GM23338 (cell line): ENCODE data around the gene ZNF526. TPM values are rescaled to one million over a fixed set of nuclear protein-coding genes. Genes with fewer than 3 reads are reported as not detected.

Source experiments
- ATAC-seq: fragments of 200-7000 bp; cut with Tn5 transposase; 3 replicates; pipeline ENCODE4 v1.9.1; 2020
- DNase-seq: peaks from one replicate; pipeline ENCODE4 v3.0.0-alpha.2; 2015; ENCODE audit warnings: low spot score
- H2AFZ ChIP-seq: fragments of 200-600 bp; sonication (generic); 2 replicates; pipeline ENCODE4 v1.8.0; 2016; ENCODE audit warnings: antibody characterized with exemption, mild to moderate bottlenecking, moderate library complexity
- H3F3A ChIP-seq: fragments of 200-600 bp; sonication (generic); replicated peaks from 2 replicates; pipeline ENCODE4 v1.8.0; 2017; ENCODE audit warnings: antibody characterized with exemption, mixed run types, low read depth
- H3K27ac ChIP-seq: fragments of 200-600 bp; sonication (generic); 2 replicates; pipeline ENCODE4 v1.6.1; 2016; ENCODE audit warnings: low read depth
- H3K27me3 ChIP-seq: fragments of 200-600 bp; sonication (generic); 2 replicates; pipeline ENCODE4 v1.8.0; 2016; ENCODE audit warnings: mild to moderate bottlenecking, mixed run types, moderate library complexity; ENCODE audit not compliant: insufficient read depth
- H3K36me3 ChIP-seq: fragments of 200-600 bp; sonication (generic); 2 replicates; pipeline ENCODE4 v1.8.0; 2016; ENCODE audit warnings: mild to moderate bottlenecking; ENCODE audit not compliant: insufficient read depth
- H3K4me1 ChIP-seq: fragments of 200-600 bp; sonication (generic); 2 replicates; pipeline ENCODE4 v1.8.0; 2016; ENCODE audit warnings: mild to moderate bottlenecking, moderate library complexity; ENCODE audit not compliant: insufficient read depth
- H3K4me2 ChIP-seq: fragments of 200-600 bp; sonication (generic); 2 replicates; pipeline ENCODE4 v1.7.1; 2017; ENCODE audit warnings: mixed run types
- H3K4me3 ChIP-seq: fragments of 200-600 bp; sonication (generic); 2 replicates; pipeline ENCODE4 v1.6.1; 2016; ENCODE audit warnings: mixed run types
- H3K79me2 ChIP-seq: fragments of 200-600 bp; sonication (generic); replicated peaks from 2 replicates; pipeline ENCODE4 v1.8.0; 2017; ENCODE audit warnings: mild to moderate bottlenecking; ENCODE audit not compliant: insufficient read depth
- H3K9me2 ChIP-seq: fragments of 200-600 bp; sonication (generic); 2 replicates; pipeline ENCODE4 v1.8.0; 2017; ENCODE audit not compliant: insufficient read depth
- H4K20me1 ChIP-seq: fragments of 200-600 bp; sonication (generic); replicated peaks from 2 replicates; pipeline ENCODE4 v1.8.0; 2017; ENCODE audit warnings: mild to moderate bottlenecking; ENCODE audit not compliant: insufficient read depth
- H3K27ac Mint-ChIP-seq: 2 replicates; pipeline ENCODE4 v1.8.0; 2020; ENCODE audit warnings: inconsistent platforms, mild to moderate bottlenecking, moderate library complexity, mixed read lengths
- H3K27me3 Mint-ChIP-seq: 3 replicates; pipeline ENCODE4 v1.8.0; 2022; ENCODE audit warnings: low read depth, mild to moderate bottlenecking, moderate library complexity, mixed read lengths, inconsistent platforms; ENCODE audit not compliant: insufficient read depth, poor library complexity
- H3K36me3 Mint-ChIP-seq: 3 replicates; pipeline ENCODE4 v1.8.0; 2021; ENCODE audit warnings: low read depth, mild to moderate bottlenecking, inconsistent platforms, moderate library complexity, mixed read lengths
- H3K4me1 Mint-ChIP-seq: 3 replicates; pipeline ENCODE4 v1.8.0; 2020; ENCODE audit warnings: mild to moderate bottlenecking, inconsistent platforms, mixed read lengths
- H3K4me3 Mint-ChIP-seq: 3 replicates; pipeline ENCODE4 v1.8.0; 2021; ENCODE audit warnings: moderate library complexity, mild to moderate bottlenecking, inconsistent platforms, mixed read lengths
- H3K9me3 Mint-ChIP-seq: 3 replicates; pipeline ENCODE4 v1.8.0; 2020; ENCODE audit warnings: moderate library complexity, mild to moderate bottlenecking, inconsistent platforms, mixed read lengths
- CTCF ChIP-seq, 2 experiments: fragments of 200-600 bp in 1 of 2; sonication (generic) in 1 of 2; conservative IDR thresholded peaks; 2 replicates each; pipeline versions ENCODE4 v1.5.1 to v1.6.1; 2016 to 2017; ENCODE audit warnings: antibody characterized with exemption in 2 of 2, low read depth in 2 of 2, mild to moderate bottlenecking in 2 of 2, moderate library complexity in 1 of 2
- EZH2 ChIP-seq: fragments of 200-600 bp; sonication (generic); IDR thresholded peaks from one replicate; pipeline ENCODE4 v1.8.0; 2017; ENCODE audit warnings: antibody characterized with exemption, mild to moderate bottlenecking, low read depth; ENCODE audit not compliant: unreplicated experiment
- JUNB ChIP-seq: IDR thresholded peaks from one replicate; pipeline ENCODE4 v1.6.1; 2016; ENCODE audit warnings: antibody characterized with exemption; ENCODE audit not compliant: unreplicated experiment
- REST ChIP-seq: IDR thresholded peaks from one replicate; pipeline ENCODE4 v1.6.1; 2018; ENCODE audit warnings: antibody characterized with exemption; ENCODE audit not compliant: unreplicated experiment
- STAT1 ChIP-seq: IDR thresholded peaks from one replicate; pipeline ENCODE4 v1.6.1; 2016; ENCODE audit warnings: antibody characterized with exemption; ENCODE audit not compliant: unreplicated experiment
- ZNF331 ChIP-seq: fragments of 250-450 bp; sonication (Bioruptor Pico); IDR thresholded peaks from 2 replicates; pipeline ENCODE4 v1.5.0; 2020; ENCODE audit warnings: low read depth, mild to moderate bottlenecking, moderate library complexity
- polyA plus RNA-seq: library from polyadenylated mRNA; unstranded; fragments of >200 nt; fragmentation: Nextera tagmentation; extraction: Ambion mirVana; gene quantifications from 2 replicates; pipeline ENCODE4 v1.2.1, GENCODE V29; 2016
- total RNA-seq: library from RNA; depleted of rRNA; stranded (reverse); fragments of >200 nt; shearing (Covaris generic); gene quantifications from 2 replicates; pipeline ENCODE4 v1.2.3, GENCODE V29; 2014

ZNF526 gene
- total and polyA plus RNA-seq, 2 experiments from 2014 or later: 4.7 to 13.3 TPM

- Mint-ChIP-seq H3K36me3 (peaks cover 72% of the 10 kb centered on the region), H3K9me3 (no peaks in the 10 kb centered on the region; the same call in 2 of the 3 replicates), H3K27me3 (peaks cover 7% of the 10 kb centered on the region), H3K4me3 (no peak overlapping the region; the same call in 2 of the 3 replicates), H3K4me1 (no peaks in the 10 kb centered on the region), H3K27ac (no peak overlapping the region)
- TF ChIP-seq ZNF331 (CRISPR knock-in tag): no peak
- TF ChIP-seq JUNB: no peak
- no peak for TF ChIP-seq REST
- Histone ChIP-seq H4K20me1 (peaks cover 12% of the 10 kb centered on the region), H3K27me3 (no peaks in the 10 kb centered on the region), H3K36me3 (no peaks in the 10 kb centered on the region; the same call in 1 of the 2 replicates), H2AFZ (no peak overlapping the region), H3K4me2 (no peak overlapping the region), H3F3A (peaks cover 19% of the 10 kb centered on the region; the same call in 1 of the 2 replicates), H3K79me2 (no peaks in the 10 kb centered on the region), H3K9me2 (no peaks in the 10 kb centered on the region), H3K4me1 (no peaks in the 10 kb centered on the region), H3K4me3 (no peak overlapping the region), H3K27ac (no peak overlapping the region)
- no peak for ATAC-seq
- DNase-seq: no peak
Observed at GRCh38 chr19:42228641-42229040, 8.5 kb downstream of the ZNF526 start.

GRCh38 chr19:42229301-42229854 is 9.3 kb downstream of the ZNF526 start:
- H3F3A ChIP-seq: peaks cover 19% of the 10 kb centered on the region; the same call in 1 of the 2 replicates
- H3K9me2 ChIP-seq: no peaks in the 10 kb centered on the region
- DNase-seq: no peak
- ATAC-seq: 0 out of 3 replicates have a peak, but pooled peaks have one; percentile 25
- H3K27ac ChIP-seq: no peak overlapping the region
- H2AFZ ChIP-seq: no peak overlapping the region
- Mint-ChIP-seq H3K9me3 (no peaks in the 10 kb centered on the region; the same call in 2 of the 3 replicates), H3K36me3 (peaks cover 76% of the 10 kb centered on the region), H3K27ac (no peak overlapping the region), H3K27me3 (peaks cover 7% of the 10 kb centered on the region), H3K4me1 (no peaks in the 10 kb centered on the region), H3K4me3 (no peak overlapping the region)
- H3K4me3 ChIP-seq: no peak overlapping the region
- H3K4me2 ChIP-seq: no peak overlapping the region
- no peaks in the 10 kb centered on the region for H3K79me2 ChIP-seq
- H3K4me1 ChIP-seq: no peaks in the 10 kb centered on the region
- peaks cover 12% of the 10 kb centered on the region for H4K20me1 ChIP-seq
- H3K27me3 ChIP-seq: no peaks in the 10 kb centered on the region
- no peaks in the 10 kb centered on the region; the same call in 1 of the 2 replicates for H3K36me3 ChIP-seq
- no peak for TF ChIP-seq STAT1
- no peak for TF ChIP-seq REST
- no peak; a peak in 1 of 4 replicates for TF ChIP-seq CTCF (conservative IDR thresholded peaks at IDR 0.05; ENCODE audit: low read depth in 2 of 2)
- no peak for TF ChIP-seq JUNB
- TF ChIP-seq EZH2: no peak
- no peak for TF ChIP-seq ZNF331 (CRISPR knock-in tag)
